ENCODE measurements around the gene DDX49.
A peak's percentile ranks its signal among the peaks of the same experiment; 100 is the strongest.

The DDX49 gene

DNA sequence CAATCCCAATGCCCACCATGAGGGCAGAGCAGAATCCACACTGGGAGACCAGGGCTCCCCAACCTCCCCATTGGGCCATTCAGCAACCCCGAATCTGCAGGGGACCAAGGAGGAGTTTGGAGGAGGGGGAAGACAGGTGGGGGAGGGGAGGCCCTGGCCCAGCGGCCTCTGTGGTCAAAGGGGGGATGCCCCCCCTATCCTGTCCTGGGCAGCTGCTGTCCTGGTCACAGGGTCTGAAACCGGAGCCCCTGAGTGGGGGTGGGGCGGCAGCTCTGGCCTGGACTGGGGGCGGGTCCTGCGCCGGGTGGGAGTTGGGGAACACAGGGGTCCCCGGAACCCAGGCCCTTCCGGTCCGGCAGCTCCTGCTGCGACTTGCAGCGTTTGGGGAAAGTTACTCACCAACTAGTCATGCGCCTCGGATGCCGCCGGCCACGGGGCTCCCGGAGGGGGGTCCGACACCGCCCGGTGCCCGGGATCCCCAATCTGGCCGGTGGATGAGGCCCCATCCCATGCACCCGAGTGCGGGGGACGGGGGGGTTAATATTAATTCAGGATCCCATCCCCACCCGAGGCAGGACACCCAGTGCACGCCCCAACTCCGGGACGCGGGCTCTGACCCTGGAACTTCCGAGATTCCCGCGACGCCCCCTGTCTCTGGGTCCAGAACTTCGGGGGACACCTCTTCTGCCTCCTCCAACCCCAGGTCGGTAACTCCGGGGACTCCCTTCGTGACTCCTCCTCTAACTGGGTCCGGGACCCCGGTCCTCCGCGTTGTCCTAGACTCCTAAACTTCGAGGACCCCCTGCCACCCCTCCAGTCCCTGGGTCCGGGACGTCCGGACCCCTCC is 20.6 kb downstream of the DDX49 start:
- peak overlapping the region; percentile 67 for H3K4me3 ChIP-seq (ENCODE audit: low read depth, low read length)
- no peak for DNase-seq (ENCODE audit: low read depth)
- TF ChIP-seq, protein P1, sequence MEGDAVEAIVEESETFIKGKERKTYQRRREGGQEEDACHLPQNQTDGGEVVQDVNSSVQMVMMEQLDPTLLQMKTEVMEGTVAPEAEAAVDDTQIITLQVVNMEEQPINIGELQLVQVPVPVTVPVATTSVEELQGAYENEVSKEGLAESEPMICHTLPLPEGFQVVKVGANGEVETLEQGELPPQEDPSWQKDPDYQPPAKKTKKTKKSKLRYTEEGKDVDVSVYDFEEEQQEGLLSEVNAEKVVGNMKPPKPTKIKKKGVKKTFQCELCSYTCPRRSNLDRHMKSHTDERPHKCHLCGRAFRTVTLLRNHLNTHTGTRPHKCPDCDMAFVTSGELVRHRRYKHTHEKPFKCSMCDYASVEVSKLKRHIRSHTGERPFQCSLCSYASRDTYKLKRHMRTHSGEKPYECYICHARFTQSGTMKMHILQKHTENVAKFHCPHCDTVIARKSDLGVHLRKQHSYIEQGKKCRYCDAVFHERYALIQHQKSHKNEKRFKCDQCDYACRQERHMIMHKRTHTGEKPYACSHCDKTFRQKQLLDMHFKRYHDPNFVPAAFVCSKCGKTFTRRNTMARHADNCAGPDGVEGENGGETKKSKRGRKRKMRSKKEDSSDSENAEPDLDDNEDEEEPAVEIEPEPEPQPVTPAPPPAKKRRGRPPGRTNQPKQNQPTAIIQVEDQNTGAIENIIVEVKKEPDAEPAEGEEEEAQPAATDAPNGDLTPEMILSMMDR (IDR thresholded peaks at IDR 0.05; ENCODE audit: control insufficient read depth, extremely low read depth, insufficient read depth): no peak

DNA sequence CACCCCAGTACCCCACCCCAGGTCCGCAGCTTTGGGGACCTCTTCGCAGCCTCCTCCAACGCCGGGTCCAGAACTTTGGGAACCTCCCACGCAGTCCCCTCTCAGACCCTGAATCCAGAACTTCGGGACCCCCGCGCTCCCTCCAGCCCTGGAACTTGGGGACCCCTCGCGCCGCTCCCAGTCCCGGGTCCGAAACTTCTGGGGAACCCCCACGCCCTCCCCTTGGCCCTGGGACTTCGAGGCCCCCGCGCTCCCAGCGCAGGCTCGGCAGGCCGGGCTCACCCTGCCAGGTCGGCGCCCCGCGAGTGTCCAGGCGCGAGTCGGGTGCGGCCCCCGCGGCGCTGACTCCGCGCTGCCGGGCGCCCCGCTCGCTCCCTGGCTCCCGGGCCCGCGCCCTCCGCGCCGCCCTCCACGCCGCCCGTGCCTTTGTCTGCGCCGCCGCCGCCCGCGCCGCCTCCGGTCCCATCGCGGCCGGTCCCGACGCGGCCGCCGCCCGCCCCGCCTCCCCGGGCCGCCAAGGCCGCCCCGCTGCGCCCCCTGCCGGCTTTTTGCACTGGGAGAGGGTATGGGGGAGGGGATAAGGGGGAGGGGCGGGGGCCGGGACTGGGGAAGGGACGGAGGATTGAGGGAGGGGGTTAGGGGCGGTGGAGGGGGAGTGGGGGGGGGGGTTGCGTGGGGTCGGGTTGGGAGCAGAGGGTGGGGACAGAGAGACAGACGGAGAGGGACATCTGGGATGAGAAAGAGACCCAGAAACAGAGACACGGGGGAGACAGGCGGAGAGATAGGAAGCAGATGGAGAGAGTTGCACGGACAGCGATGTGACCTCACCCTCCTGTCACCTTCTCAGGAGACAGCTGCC is 21.5 kb downstream of the DDX49 start, which contains the start of gene HOMER3:
HOMER3 (minus strand) TSS at position 449 of the 859 bp plus-strand sequence. CDS start 2,235 bp downstream, outside the sequence.
- peak within 1 kb of the TSS; percentile 67 for H3K4me3 ChIP-seq (ENCODE audit: low read depth, low read length)
- TF ChIP-seq, protein P1 (IDR thresholded peaks at IDR 0.05; ENCODE audit: control insufficient read depth, extremely low read depth, insufficient read depth): peak; percentile 73
- DNase-seq (ENCODE audit: low read depth): no peak

DNA sequence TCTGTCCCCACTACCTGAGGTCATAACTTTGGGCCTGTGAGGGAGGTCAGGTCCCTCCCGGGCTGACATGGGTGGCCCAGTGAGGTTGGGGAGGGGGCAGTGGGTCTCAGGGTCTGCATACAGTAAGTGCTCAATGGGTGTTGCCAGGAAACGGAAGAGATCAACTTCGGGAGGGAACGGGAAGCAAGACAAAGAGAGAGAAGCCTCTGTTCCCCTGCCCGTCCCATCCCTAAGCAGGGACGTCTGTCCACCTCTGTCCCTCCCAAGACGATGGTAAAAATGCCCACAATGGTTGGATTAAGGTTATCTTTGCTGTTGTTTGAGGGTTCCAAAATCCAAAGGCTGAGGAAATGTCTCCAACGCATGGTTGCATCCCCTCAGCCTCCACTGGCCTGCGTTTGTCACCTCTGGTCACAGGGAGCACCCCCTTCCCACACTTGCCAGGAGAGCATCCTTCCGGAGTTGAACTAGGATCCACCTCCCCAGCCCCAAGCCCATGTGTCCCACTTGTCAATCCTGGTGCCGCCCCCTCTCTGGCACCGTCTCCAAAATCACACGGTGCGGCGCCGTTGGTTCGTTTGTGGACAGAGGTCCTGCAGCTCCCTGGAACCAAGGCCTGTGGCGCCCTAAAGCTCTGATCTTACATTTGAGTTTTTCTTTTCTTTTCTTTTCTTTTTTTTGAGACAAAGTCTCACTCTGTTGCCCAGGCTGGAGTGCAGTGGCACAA is 22.3 kb downstream of the DDX49 start:
- H3K4me3 ChIP-seq (ENCODE audit: low read depth, low read length): 0 out of 2 replicates have a peak overlapping the region, but pooled peaks have one; percentile 21
- TF ChIP-seq, protein P1 (IDR thresholded peaks at IDR 0.05; ENCODE audit: control insufficient read depth, extremely low read depth, insufficient read depth): no peak
- DNase-seq (ENCODE audit: low read depth): no peak

DNA sequence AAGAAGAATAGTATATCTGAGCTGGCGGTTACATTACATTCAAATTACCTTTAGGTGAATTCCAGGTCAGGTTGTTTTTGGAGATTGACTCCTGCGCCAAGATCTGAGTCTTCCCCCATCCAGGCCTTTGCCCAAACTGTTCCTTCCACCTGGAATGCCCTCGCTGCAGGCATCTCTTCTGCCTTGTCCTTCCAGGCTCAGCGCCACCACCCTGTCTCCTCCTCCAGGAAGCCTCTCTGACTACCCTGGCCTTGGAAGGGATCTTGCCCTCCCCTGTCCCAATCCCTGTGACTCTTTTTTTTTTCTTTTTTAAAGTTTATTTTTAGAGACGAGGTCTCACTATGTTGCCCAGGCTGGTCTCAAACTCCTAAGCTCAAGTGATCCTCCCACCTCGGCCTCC is 23.2 kb downstream of the DDX49 start:
- DNase-seq (ENCODE audit: low read depth): no peak
- no peak overlapping the region for H3K4me3 ChIP-seq (ENCODE audit: low read depth, low read length)
- TF ChIP-seq, protein P1 (IDR thresholded peaks at IDR 0.05; ENCODE audit: control insufficient read depth, extremely low read depth, insufficient read depth): no peak

DNA sequence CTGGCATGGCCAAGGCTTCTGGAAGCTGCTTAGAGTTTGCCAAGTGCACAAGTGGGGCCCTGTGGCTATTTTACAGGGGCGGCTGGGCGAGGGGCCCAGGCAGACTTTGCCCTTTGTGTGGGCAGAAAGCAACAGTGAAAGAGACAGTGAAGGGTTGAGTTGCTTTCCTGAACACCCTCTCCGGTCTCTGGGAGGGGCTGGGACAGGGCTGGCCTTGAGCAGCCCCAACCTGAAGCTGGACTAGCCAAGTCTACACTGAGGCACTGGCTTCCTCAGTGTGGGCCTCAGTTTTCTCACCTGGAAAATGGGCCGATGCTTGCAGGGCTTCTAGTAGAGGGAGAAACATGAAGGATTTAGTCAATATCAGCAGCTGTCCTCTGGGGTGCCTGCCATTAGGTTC is 23.9 kb downstream of the DDX49 start:
- H3K4me3 ChIP-seq (ENCODE audit: low read depth, low read length): no peak overlapping the region
- DNase-seq (ENCODE audit: low read depth): no peak
- TF ChIP-seq, protein P1 (IDR thresholded peaks at IDR 0.05; ENCODE audit: control insufficient read depth, extremely low read depth, insufficient read depth): no peak

DNA sequence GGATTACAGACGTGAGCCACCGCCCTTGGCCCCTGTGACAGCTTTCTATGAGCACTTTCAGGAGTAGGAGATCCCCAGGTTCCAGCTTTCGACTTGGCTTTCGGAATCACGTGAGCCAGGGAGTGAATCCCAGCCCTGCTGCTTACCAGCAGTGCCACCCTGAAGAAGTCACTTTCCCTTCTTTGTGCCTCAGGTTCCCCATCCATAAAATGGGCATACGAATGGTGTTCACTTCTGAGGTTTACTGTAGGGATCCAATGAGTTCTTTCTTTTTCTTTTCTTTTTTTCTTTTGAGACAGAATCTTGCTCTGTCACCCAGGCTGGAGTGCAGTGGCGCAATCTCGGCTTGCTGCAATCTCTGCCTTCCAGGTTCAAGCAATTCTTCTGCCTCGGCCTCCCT is 25.8 kb downstream of the DDX49 start:
- no peak overlapping the region for H3K4me3 ChIP-seq (ENCODE audit: low read depth, low read length)
- no peak for DNase-seq (ENCODE audit: low read depth)
- TF ChIP-seq, protein P1 (IDR thresholded peaks at IDR 0.05; ENCODE audit: control insufficient read depth, extremely low read depth, insufficient read depth): no peak

Measured in LNCaP clone FGC (cell line).